ENCODE results near the gene CAST. TPM values are rescaled to one million over a fixed set of nuclear protein-coding genes. Genes with fewer than 3 reads are reported as not detected.

Gene CAST
- total RNA-seq, 1 experiment from 2014 or later: 68.2 TPM

DNA sequence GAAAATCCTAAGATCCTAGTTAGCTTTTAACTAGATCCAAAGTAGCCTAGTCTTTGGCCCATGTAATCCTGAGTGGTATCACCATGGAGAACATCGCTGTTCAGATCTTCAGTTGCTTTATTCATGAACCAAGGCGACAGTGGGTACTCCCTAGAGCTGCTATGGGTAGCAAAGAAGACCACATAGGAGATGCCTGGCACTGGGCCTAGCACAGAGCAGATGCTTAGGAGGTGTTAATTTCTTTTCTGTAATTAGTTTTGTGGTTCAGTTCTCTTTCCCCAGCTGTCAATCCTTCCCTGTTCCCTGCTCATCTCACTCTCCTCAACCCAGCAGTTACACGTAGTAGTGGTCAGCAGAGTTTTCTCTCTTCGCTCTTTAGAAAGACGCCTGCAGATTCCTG lies 9.3 kb downstream of the CAST start:
- no peaks in the 10 kb centered on the region for H3K27me3 ChIP-seq (ENCODE audit: low read length)
- no peaks in the 10 kb centered on the region for H4K20me1 ChIP-seq (ENCODE audit: insufficient read depth, low read depth, low read length)
- no peak for DNase-seq
- H3K9ac ChIP-seq (ENCODE audit: low read length): no peak overlapping the region
- H3K4me1 ChIP-seq (ENCODE audit: low read length): peaks cover 4% of the 10 kb centered on the region; the same call in 1 of the 2 replicates
- H2AFZ ChIP-seq (ENCODE audit: low read length): no peak overlapping the region
- no peak overlapping the region for H3K4me2 ChIP-seq (ENCODE audit: low read depth, low read length, poor library complexity, severe bottlenecking)
- H3K9me2 ChIP-seq (replicated peaks; ENCODE audit: insufficient read depth, low read length): no peaks in the 10 kb centered on the region
- H3K9me3 ChIP-seq (ENCODE audit: low read length): no peaks in the 10 kb centered on the region
- peaks cover 95% of the 10 kb centered on the region for H3K79me2 ChIP-seq (ENCODE audit: low read length)
- peaks cover 5% of the 10 kb centered on the region; the same call in 1 of the 2 replicates for H3K36me3 ChIP-seq (ENCODE audit: insufficient read depth, low read length)
- H3K4me3 ChIP-seq (ENCODE audit: low read length): no peak overlapping the region
- H3K27ac ChIP-seq (ENCODE audit: low read length): no peak overlapping the region

DNA sequence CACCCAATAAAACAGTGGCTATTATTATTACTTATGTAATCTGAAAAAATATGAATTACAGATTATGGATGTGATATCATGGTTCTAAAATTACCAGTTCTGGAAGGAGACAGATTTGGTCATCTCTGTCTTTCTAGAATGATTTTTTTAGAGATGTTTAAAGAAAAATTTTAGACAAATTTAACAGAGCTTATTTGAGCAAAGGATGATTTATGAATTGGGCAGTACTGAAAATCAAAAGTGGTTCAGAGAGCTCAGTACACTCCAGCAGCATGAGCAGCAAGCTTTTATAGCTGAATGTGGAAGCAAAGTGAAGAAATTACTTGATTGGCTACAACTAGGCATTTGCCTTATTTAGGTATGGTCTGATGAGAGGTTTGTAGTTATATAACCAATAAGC lies 11.0 kb downstream of the CAST start:
- Histone ChIP-seq H4K20me1 (ENCODE audit: insufficient read depth, low read depth, low read length) (no peaks in the 10 kb centered on the region), H3K36me3 (ENCODE audit: insufficient read depth, low read length) (peaks cover 5% of the 10 kb centered on the region; the same call in 1 of the 2 replicates), H3K4me1 (ENCODE audit: low read length) (peaks cover 14% of the 10 kb centered on the region), H2AFZ (ENCODE audit: low read length) (no peak overlapping the region), H3K4me3 (ENCODE audit: low read length) (no peak overlapping the region), H3K9ac (ENCODE audit: low read length) (no peak overlapping the region), H3K27ac (ENCODE audit: low read length) (no peak overlapping the region), H3K9me2 (replicated peaks; ENCODE audit: insufficient read depth, low read length) (no peaks in the 10 kb centered on the region), H3K27me3 (ENCODE audit: low read length) (no peaks in the 10 kb centered on the region), H3K9me3 (ENCODE audit: low read length) (no peaks in the 10 kb centered on the region), H3K4me2 (ENCODE audit: low read depth, low read length, poor library complexity, severe bottlenecking) (no peak overlapping the region), H3K79me2 (ENCODE audit: low read length) (peaks cover 91% of the 10 kb centered on the region)
- no peak for DNase-seq

DNA sequence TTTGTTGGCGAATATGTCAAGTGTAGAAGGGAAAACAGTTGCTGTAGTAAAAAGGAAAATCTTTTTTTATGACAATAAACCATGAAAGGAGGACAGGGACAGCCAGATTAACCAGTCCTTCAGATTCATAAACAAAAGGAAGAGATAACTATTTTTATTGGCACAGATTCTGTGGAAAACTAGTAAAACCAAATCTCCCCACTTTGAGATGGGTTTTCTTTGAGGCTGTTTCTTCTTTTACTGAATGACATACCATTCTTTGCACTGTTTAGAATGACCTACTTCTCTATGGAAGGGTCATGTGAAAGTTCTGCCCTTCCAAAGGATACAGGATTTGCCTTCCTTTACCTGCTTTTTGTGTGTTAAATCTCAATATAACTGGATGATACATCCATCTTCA lies 13.7 kb downstream of the CAST start:
- Histone ChIP-seq H3K4me1 (ENCODE audit: low read length) (peaks cover 11% of the 10 kb centered on the region), H3K9me2 (replicated peaks; ENCODE audit: insufficient read depth, low read length) (no peaks in the 10 kb centered on the region), H3K4me3 (ENCODE audit: low read length) (no peak overlapping the region), H3K79me2 (ENCODE audit: low read length) (peaks cover 66% of the 10 kb centered on the region), H4K20me1 (ENCODE audit: insufficient read depth, low read depth, low read length) (no peaks in the 10 kb centered on the region), H3K9ac (ENCODE audit: low read length) (no peak overlapping the region), H3K9me3 (ENCODE audit: low read length) (no peaks in the 10 kb centered on the region), H3K36me3 (ENCODE audit: insufficient read depth, low read length) (peaks cover 5% of the 10 kb centered on the region; the same call in 1 of the 2 replicates), H2AFZ (ENCODE audit: low read length) (no peak overlapping the region), H3K27me3 (ENCODE audit: low read length) (no peaks in the 10 kb centered on the region), H3K4me2 (ENCODE audit: low read depth, low read length, poor library complexity, severe bottlenecking) (no peak overlapping the region), H3K27ac (ENCODE audit: low read length) (no peak overlapping the region)
- DNase-seq: no peak

DNA sequence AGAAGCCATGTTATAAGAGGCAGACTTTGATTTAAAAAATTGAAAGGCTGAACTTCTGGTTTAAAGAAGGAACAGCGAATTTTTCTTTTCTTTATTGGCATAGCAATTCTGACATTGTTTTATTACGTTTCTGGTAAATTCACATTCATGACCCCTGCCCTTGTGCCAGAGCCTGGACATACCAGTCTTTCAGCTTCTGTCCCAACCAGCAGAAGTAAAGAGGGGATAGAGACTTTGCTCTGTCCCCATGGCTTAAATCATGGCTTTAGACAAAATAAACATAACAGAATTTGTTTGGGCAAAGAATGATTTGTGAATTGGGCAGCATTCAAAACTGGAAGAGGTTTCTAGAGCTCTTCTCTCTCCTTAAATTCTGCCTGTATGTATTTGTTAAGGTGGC lies 15.3 kb downstream of the CAST start:
- H3K4me2 ChIP-seq (ENCODE audit: low read depth, low read length, poor library complexity, severe bottlenecking): no peak overlapping the region
- H2AFZ ChIP-seq (ENCODE audit: low read length): no peak overlapping the region
- DNase-seq: no peak
- H3K27ac ChIP-seq (ENCODE audit: low read length): no peak overlapping the region
- peaks cover 5% of the 10 kb centered on the region; the same call in 1 of the 2 replicates for H3K36me3 ChIP-seq (ENCODE audit: insufficient read depth, low read length)
- H3K9me3 ChIP-seq (ENCODE audit: low read length): no peaks in the 10 kb centered on the region
- H3K79me2 ChIP-seq (ENCODE audit: low read length): peaks cover 53% of the 10 kb centered on the region
- no peaks in the 10 kb centered on the region for H3K27me3 ChIP-seq (ENCODE audit: low read length)
- no peak overlapping the region for H3K4me3 ChIP-seq (ENCODE audit: low read length)
- H3K9me2 ChIP-seq (replicated peaks; ENCODE audit: insufficient read depth, low read length): no peaks in the 10 kb centered on the region
- peaks cover 11% of the 10 kb centered on the region for H3K4me1 ChIP-seq (ENCODE audit: low read length)
- no peaks in the 10 kb centered on the region for H4K20me1 ChIP-seq (ENCODE audit: insufficient read depth, low read depth, low read length)
- no peak overlapping the region for H3K9ac ChIP-seq (ENCODE audit: low read length)

DNA sequence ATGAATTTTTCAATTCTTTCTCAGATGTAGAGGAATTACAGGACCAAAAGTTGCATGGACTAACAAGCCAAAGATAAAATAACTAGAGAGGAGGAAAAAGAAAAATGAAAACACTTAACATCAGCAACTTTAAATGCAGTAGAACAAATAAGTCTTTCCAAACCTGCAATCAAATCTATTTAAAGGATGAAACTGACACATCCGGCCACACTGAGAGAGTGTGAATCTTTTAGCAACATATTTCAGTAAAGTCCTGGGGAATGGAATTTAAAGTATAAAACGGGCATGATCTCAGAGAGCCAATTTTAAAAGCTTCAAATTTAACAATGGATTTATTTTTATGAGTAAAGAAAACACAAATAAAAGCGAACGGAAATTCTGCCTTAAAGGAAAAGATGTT lies 17.1 kb downstream of the CAST start:
- Histone ChIP-seq H3K9me3 (ENCODE audit: low read length) (no peaks in the 10 kb centered on the region), H3K27ac (ENCODE audit: low read length) (no peak overlapping the region), H3K79me2 (ENCODE audit: low read length) (peaks cover 52% of the 10 kb centered on the region), H3K36me3 (ENCODE audit: insufficient read depth, low read length) (peaks cover 5% of the 10 kb centered on the region; the same call in 1 of the 2 replicates), H3K4me1 (ENCODE audit: low read length) (peaks cover 24% of the 10 kb centered on the region), H3K4me3 (ENCODE audit: low read length) (no peak overlapping the region), H4K20me1 (ENCODE audit: insufficient read depth, low read depth, low read length) (no peaks in the 10 kb centered on the region), H2AFZ (ENCODE audit: low read length) (no peak overlapping the region), H3K9me2 (replicated peaks; ENCODE audit: insufficient read depth, low read length) (no peaks in the 10 kb centered on the region), H3K27me3 (ENCODE audit: low read length) (no peaks in the 10 kb centered on the region), H3K4me2 (ENCODE audit: low read depth, low read length, poor library complexity, severe bottlenecking) (no peak overlapping the region), H3K9ac (ENCODE audit: low read length) (no peak overlapping the region)
- DNase-seq: no peak

DNA sequence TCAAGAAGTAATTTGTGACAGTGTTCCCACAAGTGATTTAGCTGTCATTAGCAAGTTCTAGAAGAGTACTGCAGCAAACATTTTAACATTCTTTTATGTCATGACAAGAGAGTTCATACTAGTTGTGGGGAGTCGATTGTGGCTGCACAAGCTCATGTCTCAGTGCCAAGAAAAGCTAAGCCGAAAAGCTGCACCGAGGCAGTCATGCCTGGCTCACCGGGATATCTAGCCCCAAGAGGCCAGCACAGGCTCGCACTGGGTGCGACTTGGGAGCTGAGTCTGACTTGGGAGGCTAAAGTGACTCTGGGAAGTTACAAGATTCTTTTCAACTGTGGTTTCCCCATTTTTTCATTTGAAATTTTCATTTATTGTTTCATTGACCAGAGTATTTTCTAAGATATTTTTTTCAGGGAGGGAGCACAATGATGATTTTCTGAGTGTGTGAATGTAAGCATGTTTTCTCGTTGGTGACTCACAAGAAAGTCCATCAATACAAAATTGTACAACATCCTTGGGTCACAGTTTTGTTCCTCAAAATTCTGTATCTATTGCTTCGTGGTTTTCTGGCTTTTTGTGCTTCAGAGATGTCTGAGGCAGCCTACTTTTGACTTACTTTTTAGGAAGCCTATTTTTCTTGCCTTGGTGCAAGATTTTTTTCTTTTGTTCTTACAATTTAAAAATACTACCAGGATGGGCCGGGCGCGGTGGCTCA lies 18.7 kb downstream of the CAST start:
- Histone ChIP-seq H4K20me1 (ENCODE audit: insufficient read depth, low read depth, low read length) (no peaks in the 10 kb centered on the region), H3K4me2 (ENCODE audit: low read depth, low read length, poor library complexity, severe bottlenecking) (no peak overlapping the region), H3K27ac (ENCODE audit: low read length) (no peak overlapping the region), H3K79me2 (ENCODE audit: low read length) (peaks cover 37% of the 10 kb centered on the region), H2AFZ (ENCODE audit: low read length) (no peak overlapping the region), H3K9ac (ENCODE audit: low read length) (no peak overlapping the region), H3K4me1 (ENCODE audit: low read length) (peaks cover 24% of the 10 kb centered on the region), H3K36me3 (ENCODE audit: insufficient read depth, low read length) (peaks cover 5% of the 10 kb centered on the region; the same call in 1 of the 2 replicates), H3K4me3 (ENCODE audit: low read length) (no peak overlapping the region), H3K27me3 (ENCODE audit: low read length) (no peaks in the 10 kb centered on the region), H3K9me2 (replicated peaks; ENCODE audit: insufficient read depth, low read length) (no peaks in the 10 kb centered on the region), H3K9me3 (ENCODE audit: low read length) (no peaks in the 10 kb centered on the region)
- DNase-seq: no peak

DNA sequence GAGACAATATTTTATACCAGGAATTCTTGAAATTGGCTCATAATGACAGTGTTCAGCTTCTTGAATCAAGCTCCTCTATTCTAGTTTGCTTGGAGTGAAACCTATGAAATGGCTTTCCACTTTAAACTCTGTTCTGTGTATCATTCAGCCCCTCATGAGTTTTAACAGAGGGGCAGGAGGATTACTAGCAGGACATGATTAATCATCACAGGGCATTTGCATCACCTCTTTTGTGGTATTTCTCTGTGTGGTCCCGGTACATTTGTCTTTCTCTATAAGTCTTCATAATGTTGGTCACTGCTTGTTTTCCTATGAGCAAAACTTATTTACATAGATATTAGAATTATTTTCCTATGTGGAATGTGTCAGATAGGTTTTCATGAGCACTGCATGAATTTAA lies 21.2 kb downstream of the CAST start:
- peaks cover 31% of the 10 kb centered on the region for H3K4me1 ChIP-seq (ENCODE audit: low read length)
- H3K4me2 ChIP-seq (ENCODE audit: low read depth, low read length, poor library complexity, severe bottlenecking): no peak overlapping the region
- H2AFZ ChIP-seq (ENCODE audit: low read length): no peak overlapping the region
- peaks cover 34% of the 10 kb centered on the region for H3K79me2 ChIP-seq (ENCODE audit: low read length)
- no peak overlapping the region for H3K4me3 ChIP-seq (ENCODE audit: low read length)
- H4K20me1 ChIP-seq (ENCODE audit: insufficient read depth, low read depth, low read length): no peaks in the 10 kb centered on the region
- H3K9me3 ChIP-seq (ENCODE audit: low read length): no peaks in the 10 kb centered on the region
- no peak overlapping the region for H3K27ac ChIP-seq (ENCODE audit: low read length)
- H3K9ac ChIP-seq (ENCODE audit: low read length): no peak overlapping the region
- no peaks in the 10 kb centered on the region for H3K9me2 ChIP-seq (replicated peaks; ENCODE audit: insufficient read depth, low read length)
- DNase-seq: no peak
- H3K27me3 ChIP-seq (ENCODE audit: low read length): no peaks in the 10 kb centered on the region
- no peaks in the 10 kb centered on the region for H3K36me3 ChIP-seq (ENCODE audit: insufficient read depth, low read length)

DNA sequence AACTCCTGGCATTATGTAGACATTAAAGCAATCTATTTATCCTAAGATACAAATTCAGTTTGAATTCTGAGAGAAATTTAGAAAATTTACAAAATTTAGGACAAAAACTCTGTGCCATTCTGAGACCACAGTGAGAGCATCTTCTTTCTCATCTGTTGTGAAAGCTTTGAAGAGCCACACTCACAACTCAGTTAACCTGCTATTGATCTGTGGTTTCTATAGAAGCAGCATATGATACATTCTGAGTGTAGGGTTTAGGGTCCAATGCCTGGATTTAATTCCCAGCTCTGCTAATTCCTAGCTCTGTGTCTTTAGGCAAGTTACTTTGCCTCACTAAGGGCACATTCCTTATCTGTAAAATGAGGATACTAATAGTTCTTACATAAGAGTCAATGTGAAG lies 21.6 kb downstream of the CAST start:
- no peaks in the 10 kb centered on the region for H3K9me3 ChIP-seq (ENCODE audit: low read length)
- H3K27me3 ChIP-seq (ENCODE audit: low read length): no peaks in the 10 kb centered on the region
- H3K4me1 ChIP-seq (ENCODE audit: low read length): peaks cover 35% of the 10 kb centered on the region
- no peak overlapping the region for H2AFZ ChIP-seq (ENCODE audit: low read length)
- H3K4me2 ChIP-seq (ENCODE audit: low read depth, low read length, poor library complexity, severe bottlenecking): no peak overlapping the region
- H4K20me1 ChIP-seq (ENCODE audit: insufficient read depth, low read depth, low read length): no peaks in the 10 kb centered on the region
- no peaks in the 10 kb centered on the region for H3K36me3 ChIP-seq (ENCODE audit: insufficient read depth, low read length)
- H3K9me2 ChIP-seq (replicated peaks; ENCODE audit: insufficient read depth, low read length): no peaks in the 10 kb centered on the region
- H3K79me2 ChIP-seq (ENCODE audit: low read length): peaks cover 37% of the 10 kb centered on the region
- DNase-seq: no peak
- H3K4me3 ChIP-seq (ENCODE audit: low read length): no peak overlapping the region
- H3K9ac ChIP-seq (ENCODE audit: low read length): no peak overlapping the region
- H3K27ac ChIP-seq (ENCODE audit: low read length): no peak overlapping the region

Measured in Karpas-422 (cell line).